Stomach (tissue), 9 donors: ENCODE results near the gene IGFN1. TPM values are rescaled to one million over a fixed set of nuclear protein-coding genes. Genes with fewer than 3 reads are reported as not detected.
A peak's percentile ranks its signal among the peaks of the same experiment; 100 is the strongest.

Source experiments
- DNase-seq, 2 donors: peaks; one replicate each; pipeline versions ENCODE4 v3.0.0 to v3.0.0-alpha.2; 2013 to 2019
- H3K27ac ChIP-seq, 5 donors: fragments of 200-600 bp in 4 of 5; sonication (generic) in 4 of 5; one replicate each; pipeline ENCODE4 v1.5.1; 2013 to 2019; ENCODE audit warnings: mild to moderate bottlenecking in 1 of 5, moderate library complexity in 1 of 5
- H3K27me3 ChIP-seq, 3 donors: fragments of 200-600 bp; sonication (generic); one replicate each; pipeline ENCODE4 v1.5.1; 2017 to 2019; ENCODE audit warnings: mixed run types in 1 of 3
- H3K36me3 ChIP-seq, 4 donors: fragments of 200-600 bp; sonication (generic); 1 replicate in 3 of 4; 2 replicates in 1 of 4; pipeline ENCODE4 v1.5.1; 2016 to 2019
- H3K4me1 ChIP-seq, 4 donors: fragments of 200-600 bp; sonication (generic); one replicate each; pipeline ENCODE4 v1.5.1; 2016 to 2019
- H3K4me3 ChIP-seq, 4 donors: fragments of 200-600 bp; sonication (generic) in 3 of 4; one replicate each; pipeline ENCODE4 v1.5.1; 2016 to 2019; ENCODE audit warnings: mild to moderate bottlenecking in 1 of 4
- H3K9me3 ChIP-seq, 4 donors: fragments of 200-600 bp; sonication (generic); one replicate each; pipeline ENCODE4 v1.5.1; 2016 to 2019
- EP300 ChIP-seq: sonication (generic); formaldehyde crosslinking; IDR thresholded peaks from one replicate; pipeline ENCODE4 v1.6.1; 2017; ENCODE audit warnings: antibody characterized with exemption
- POLR2A ChIP-seq, 4 donors: fragments of 450-650 bp; IDR thresholded peaks; one replicate each; pipeline ENCODE4 v1.6.1; 2016; ENCODE audit warnings: antibody characterized with exemption in 4 of 4, control low read depth in 2 of 4, mild to moderate bottlenecking in 1 of 4, moderate library complexity in 1 of 4
- POLR2AphosphoS5 ChIP-seq, 3 donors: sonication (generic); formaldehyde crosslinking; IDR thresholded peaks; one replicate each; pipeline ENCODE4 v1.6.1; 2016; ENCODE audit warnings: antibody characterized with exemption in 3 of 3
- WGBS, 5 donors: extraction: QIAGEN DNeasy Blood & Tissue Kit in 3 of 5; methylation state at CpG; one replicate each; pipeline versions ENCODE4 v1.1.5 to v1.1.7; 2013 to 2018; 5-methylcytosine and 5-hydroxymethylcytosine counted together
- intact Hi-C: fragments of 100-400 bp; cut with DNase I; formaldehyde crosslinking; loops from one replicate; pipeline ENCODE4 v1.15.1; 2023; ENCODE audit warnings: low total_unique reads
- polyA plus RNA-seq, 3 donors: library from polyadenylated mRNA; stranded (reverse); fragments of 200-250 nt; gene quantifications; one replicate each; pipeline ENCODE4 v1.2.3, GENCODE V29; 2013
- total RNA-seq, 5 donors: library from RNA; depleted of rRNA; stranded (reverse); fragments of >200 nt; gene quantifications; one replicate each; pipeline versions ENCODE4 v1.1.0 to v1.2.3, GENCODE V29; 2014 to 2016
- TF ChIP-seq, protein P1 (sequence below), 7 experiments: fragments of 450-650 bp in 4 of 7; fragments of 200-600 bp in 3 of 7; sonication (generic) in 3 of 7; IDR thresholded peaks; one replicate each; pipeline ENCODE4 v1.5.1; 2016 to 2019; ENCODE audit warnings: antibody characterized with exemption in 7 of 7, control low read depth in 2 of 7, mild to moderate bottlenecking in 1 of 7
- donor health status: healthy with polysubstance abuse.
- donor health status: Bipolar disorder and iron deficiency.
- donor health status: healthy.

IGFN1 gene
- total and polyA plus RNA-seq, 8 donors = under 0.01 to 0.55 (median 0.05) TPM; not detected in 3

DNA sequence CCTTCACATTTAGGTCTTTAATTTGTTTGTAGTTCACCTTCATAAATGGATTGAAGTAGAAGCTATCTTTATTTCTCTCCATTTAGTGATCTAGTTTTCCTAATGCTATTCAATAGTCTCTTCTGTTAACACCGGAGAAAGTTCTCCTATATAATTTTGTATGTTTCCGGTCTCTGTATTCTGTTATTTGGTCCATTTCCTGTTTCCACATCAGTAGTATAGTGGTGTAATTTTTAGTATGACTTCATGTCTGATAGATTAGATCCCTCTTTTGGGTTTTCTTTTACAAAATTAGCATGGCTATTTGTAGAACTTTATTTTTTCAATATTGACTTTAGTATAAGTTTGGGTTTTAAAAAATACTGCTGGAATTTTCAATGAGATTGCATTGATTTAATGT is 51.1 kb downstream of the IGFN1 start:
- Histone ChIP-seq H3K36me3 (no peaks in the 10 kb centered on the region), H3K4me3 (no peak overlapping the region), H3K27ac (no peak overlapping the region), H3K4me1 (no peaks in the 10 kb centered on the region), H3K27me3 (peaks cover 0 to 12% (median 0%) of the 10 kb centered on the region in 3 donors), H3K9me3 (no peaks in the 10 kb centered on the region)
- 78 to 88% (median 81%) methylated on average over 2 of the region's 2 CpGs for WGBS, 5 donors
- TF ChIP-seq, protein P1, sequence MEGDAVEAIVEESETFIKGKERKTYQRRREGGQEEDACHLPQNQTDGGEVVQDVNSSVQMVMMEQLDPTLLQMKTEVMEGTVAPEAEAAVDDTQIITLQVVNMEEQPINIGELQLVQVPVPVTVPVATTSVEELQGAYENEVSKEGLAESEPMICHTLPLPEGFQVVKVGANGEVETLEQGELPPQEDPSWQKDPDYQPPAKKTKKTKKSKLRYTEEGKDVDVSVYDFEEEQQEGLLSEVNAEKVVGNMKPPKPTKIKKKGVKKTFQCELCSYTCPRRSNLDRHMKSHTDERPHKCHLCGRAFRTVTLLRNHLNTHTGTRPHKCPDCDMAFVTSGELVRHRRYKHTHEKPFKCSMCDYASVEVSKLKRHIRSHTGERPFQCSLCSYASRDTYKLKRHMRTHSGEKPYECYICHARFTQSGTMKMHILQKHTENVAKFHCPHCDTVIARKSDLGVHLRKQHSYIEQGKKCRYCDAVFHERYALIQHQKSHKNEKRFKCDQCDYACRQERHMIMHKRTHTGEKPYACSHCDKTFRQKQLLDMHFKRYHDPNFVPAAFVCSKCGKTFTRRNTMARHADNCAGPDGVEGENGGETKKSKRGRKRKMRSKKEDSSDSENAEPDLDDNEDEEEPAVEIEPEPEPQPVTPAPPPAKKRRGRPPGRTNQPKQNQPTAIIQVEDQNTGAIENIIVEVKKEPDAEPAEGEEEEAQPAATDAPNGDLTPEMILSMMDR (IDR thresholded peaks at IDR 0.05) = no peak
- TF ChIP-seq EP300 (no peak), POLR2AphosphoS5 (IDR thresholded peaks at IDR 0.05) (no peak), POLR2A (IDR thresholded peaks at IDR 0.05) (no peak)
- no peak for DNase-seq
- intact Hi-C loops = no loop called here

DNA sequence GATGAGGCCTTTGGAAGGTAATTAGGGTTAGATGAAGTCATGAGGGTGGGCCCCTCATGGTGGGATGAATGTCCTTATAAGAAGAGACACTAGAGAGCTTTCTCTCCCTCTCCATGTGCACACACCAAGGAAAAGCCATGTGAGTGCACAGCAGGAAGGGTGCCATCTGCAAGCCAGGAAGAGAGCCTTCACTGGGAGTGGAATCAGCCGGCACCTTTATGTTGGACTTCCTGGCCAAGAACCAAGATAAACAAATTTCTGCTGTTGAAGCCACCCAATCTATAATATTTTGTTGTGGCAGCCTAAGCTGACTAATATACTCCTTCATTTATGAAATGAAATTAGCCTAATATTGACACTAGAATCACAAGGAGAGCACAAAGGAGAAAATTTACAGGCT is 54.5 kb downstream of the IGFN1 start:
- Histone ChIP-seq H3K36me3 (no peaks in the 10 kb centered on the region), H3K27me3 (peaks cover 0 to 12% (median 0%) of the 10 kb centered on the region in 3 donors), H3K4me3 (no peak overlapping the region), H3K9me3 (no peaks in the 10 kb centered on the region), H3K4me1 (no peaks in the 10 kb centered on the region), H3K27ac (no peak overlapping the region)
- 0 to 36% (median 10%) methylated on average over 1 of the region's 1 CpG for WGBS, 5 donors
- DNase-seq = peak in 1 of 2 donors; percentile 32
- intact Hi-C loops = no loop called here
- TF ChIP-seq, protein P1 (IDR thresholded peaks at IDR 0.05) = no peak
- TF ChIP-seq POLR2A (IDR thresholded peaks at IDR 0.05) (no peak), POLR2AphosphoS5 (IDR thresholded peaks at IDR 0.05) (no peak), EP300 (no peak)

DNA sequence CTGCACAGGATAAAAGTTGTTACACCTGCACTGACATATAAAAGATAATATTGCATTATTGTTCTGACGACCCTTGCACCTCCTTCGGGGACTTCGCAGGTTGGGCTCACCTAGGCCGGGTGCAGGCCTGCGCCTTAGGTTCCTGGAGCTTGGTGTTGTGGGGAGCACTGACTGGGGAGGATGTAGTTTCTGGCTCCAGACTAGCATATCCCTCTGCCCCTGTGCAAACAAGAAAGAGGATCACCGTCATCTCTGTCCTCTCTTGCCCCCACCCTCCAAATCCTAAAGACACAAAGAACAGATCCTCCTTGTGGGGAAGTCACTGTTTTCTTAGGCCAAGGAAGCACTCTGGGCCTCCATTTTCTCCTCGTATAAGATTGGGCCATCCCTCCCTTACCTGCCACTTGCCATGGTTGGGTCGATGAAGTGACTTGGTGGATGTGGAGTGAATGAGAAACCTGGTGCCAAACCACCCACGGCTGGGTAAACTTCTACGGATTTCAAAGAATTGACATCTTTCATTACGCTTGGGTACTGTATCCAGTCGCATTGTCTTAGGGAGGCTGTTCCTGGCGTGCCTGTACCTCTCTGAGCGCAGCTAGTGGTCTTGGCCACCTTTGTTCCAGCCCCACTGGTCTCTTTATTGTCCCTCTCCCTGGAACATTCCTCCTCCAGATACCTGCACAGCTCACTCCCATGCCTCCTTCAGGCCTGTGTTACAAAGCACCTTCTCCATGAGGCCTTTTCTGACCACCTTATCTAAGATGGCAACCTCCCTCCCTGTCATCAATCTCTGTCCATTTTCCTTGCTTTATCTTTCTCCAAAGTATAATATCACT is 58.3 kb downstream of the IGFN1 start:
- Histone ChIP-seq H3K27ac (no peak overlapping the region), H3K27me3 (peaks cover 0 to 9% (median 0%) of the 10 kb centered on the region in 3 donors), H3K4me3 (no peak overlapping the region), H3K9me3 (no peaks in the 10 kb centered on the region), H3K4me1 (no peaks in the 10 kb centered on the region), H3K36me3 (no peaks in the 10 kb centered on the region)
- peak in 1 of 2 donors; percentile 1 for DNase-seq
- intact Hi-C loops = no loop called here
- TF ChIP-seq POLR2A (IDR thresholded peaks at IDR 0.05) = no peak
- TF ChIP-seq, protein P1 (IDR thresholded peaks at IDR 0.05) = no peak
- no peak for TF ChIP-seq EP300
- TF ChIP-seq POLR2AphosphoS5 (IDR thresholded peaks at IDR 0.05) = no peak
- WGBS, 5 donors = 89 to 94% (median 94%) methylated on average over 14 of the region's 14 CpGs

DNA sequence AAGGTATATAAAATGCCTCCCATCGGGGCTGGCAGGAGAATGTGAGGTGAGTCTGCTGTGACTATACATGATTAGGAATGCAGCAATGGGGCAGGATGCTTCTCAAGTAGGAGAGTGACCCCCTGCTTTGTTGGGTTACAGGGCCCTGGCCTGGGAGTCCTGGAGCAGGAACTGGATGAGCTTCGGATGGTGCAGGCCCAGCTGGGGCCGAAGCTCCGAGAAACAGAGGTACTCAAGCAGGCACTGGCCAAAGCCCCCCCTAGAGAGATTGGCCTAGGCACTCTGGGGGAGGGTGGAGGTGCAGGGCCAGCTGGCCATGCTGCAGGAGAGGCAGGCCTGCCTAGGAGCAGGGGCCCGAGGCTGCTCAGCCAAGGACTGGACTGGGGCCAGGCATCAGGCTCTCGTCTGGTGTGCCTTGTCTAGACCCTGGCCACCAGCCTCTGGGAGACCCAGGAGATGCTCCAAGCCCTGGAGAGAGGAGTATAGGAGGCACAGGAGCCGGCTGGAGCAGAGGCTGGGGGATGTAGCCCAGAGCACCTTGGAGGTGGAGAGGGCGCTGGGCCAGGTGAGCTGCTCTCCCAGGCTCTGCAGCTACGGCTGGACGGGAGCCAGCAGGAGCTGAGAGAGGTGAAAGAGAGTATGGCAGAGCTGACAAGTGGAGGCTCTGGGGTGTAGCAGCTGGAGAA is 59.8 kb downstream of the IGFN1 start:
- Histone ChIP-seq H3K9me3 (no peaks in the 10 kb centered on the region), H3K4me3 (no peak overlapping the region), H3K36me3 (no peaks in the 10 kb centered on the region), H3K27ac (no peak overlapping the region), H3K4me1 (peaks cover 0 to 5% (median 0%) of the 10 kb centered on the region in 4 donors), H3K27me3 (peaks cover 0 to 15% (median 0%) of the 10 kb centered on the region in 3 donors)
- WGBS, 5 donors = 49 to 66% (median 60%) methylated on average over 8 to 10 of the region's 10 CpGs
- intact Hi-C loops = loop anchor here (5.0 kb wide), 1 partner anchor 112 kb away; no protein-coding TSS in a partner anchor
- DNase-seq = peak; percentile 0 to 52
- TF ChIP-seq, protein P1 (IDR thresholded peaks at IDR 0.05) = no peak
- TF ChIP-seq POLR2AphosphoS5 (IDR thresholded peaks at IDR 0.05) = no peak
- no peak for TF ChIP-seq EP300
- no peak for TF ChIP-seq POLR2A (IDR thresholded peaks at IDR 0.05)
